ENCODE results near the gene MAGI3.

Gene MAGI3

DNA sequence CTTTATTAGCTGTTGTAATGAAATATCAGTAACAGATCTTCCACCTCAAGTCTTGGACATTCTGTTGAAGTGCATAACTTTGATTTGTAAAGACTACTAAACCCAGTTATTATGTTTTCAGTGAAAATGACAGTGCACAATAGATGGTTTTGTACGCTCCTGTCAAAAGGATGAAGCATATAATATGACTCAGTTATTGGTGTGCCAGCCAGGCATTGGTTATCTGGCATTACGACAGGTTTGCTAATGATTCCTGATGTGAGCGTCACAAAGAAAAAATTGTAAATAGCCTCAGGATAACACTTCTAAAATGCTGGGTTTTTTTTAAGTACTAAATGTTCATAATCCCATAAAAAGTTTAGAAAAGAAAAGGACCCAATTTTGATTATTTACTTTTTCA, 147.9 kb downstream of the MAGI3 start:
- H3K4ac ChIP-seq (ENCODE audit: low read depth, low read length) = no peak overlapping the region
- H3K4me3 ChIP-seq (ENCODE audit: low read depth, low read length) = no peak overlapping the region
- H2AK5ac ChIP-seq (ENCODE audit: low read length) = no peak overlapping the region
- peaks cover 6% of the 10 kb centered on the region in 2 experiments for H3K4me1 ChIP-seq (ENCODE audit: control insufficient read depth in 1 of 2, insufficient read depth in 2 of 2, low read length in 2 of 2)
- H4K12ac ChIP-seq (ENCODE audit: low read depth, low read length) = no peak overlapping the region
- WGBS (ENCODE audit: extremely low coverage, insufficient coverage, insufficient read length) = no CpG with 5 or more reads among the region's 3 CpGs
- no peaks in the 10 kb centered on the region for H3K9me3 ChIP-seq (ENCODE audit: insufficient read depth, low read depth, low read length)
- no peak overlapping the region for H3K4me2 ChIP-seq (ENCODE audit: low read length)
- H2BK5ac ChIP-seq (ENCODE audit: low read depth, low read length, poor library complexity) = no peak overlapping the region
- H3K14ac ChIP-seq (ENCODE audit: low read length) = no peak overlapping the region
- no peak overlapping the region for H2AFZ ChIP-seq (ENCODE audit: insufficient read depth, low read length, poor library complexity)
- no peak overlapping the region for H3K9ac ChIP-seq (ENCODE audit: low read length)
- peaks cover 2% of the 10 kb centered on the region for H3K79me1 ChIP-seq (ENCODE audit: low read length)
- no peak overlapping the region for H2BK12ac ChIP-seq (ENCODE audit: low read length)
- H4K91ac ChIP-seq (ENCODE audit: low read depth, low read length) = no peak overlapping the region
- no peak overlapping the region for H2BK120ac ChIP-seq (ENCODE audit: insufficient read depth, low read length, poor library complexity)
- peak in 1 of 2 donors; percentile 49 for DNase-seq
- no peak overlapping the region for H3K18ac ChIP-seq (ENCODE audit: low read length)
- no peak overlapping the region for H3K27ac ChIP-seq (ENCODE audit: low read depth, low read length)
- H3K36me3 ChIP-seq (ENCODE audit: control insufficient read depth in 1 of 2, insufficient read depth in 2 of 2, low read length in 2 of 2) = no peaks in the 10 kb centered on the region
- H3K23ac ChIP-seq (ENCODE audit: low read length) = no peak overlapping the region
- H3K79me2 ChIP-seq (ENCODE audit: control insufficient read depth, insufficient read depth, low read length, poor library complexity) = peaks cover 2% of the 10 kb centered on the region
- no peak overlapping the region for H4K8ac ChIP-seq (ENCODE audit: low read depth, low read length)
- no peaks in the 10 kb centered on the region for H3K27me3 ChIP-seq (ENCODE audit: insufficient read depth, low read length)

DNA sequence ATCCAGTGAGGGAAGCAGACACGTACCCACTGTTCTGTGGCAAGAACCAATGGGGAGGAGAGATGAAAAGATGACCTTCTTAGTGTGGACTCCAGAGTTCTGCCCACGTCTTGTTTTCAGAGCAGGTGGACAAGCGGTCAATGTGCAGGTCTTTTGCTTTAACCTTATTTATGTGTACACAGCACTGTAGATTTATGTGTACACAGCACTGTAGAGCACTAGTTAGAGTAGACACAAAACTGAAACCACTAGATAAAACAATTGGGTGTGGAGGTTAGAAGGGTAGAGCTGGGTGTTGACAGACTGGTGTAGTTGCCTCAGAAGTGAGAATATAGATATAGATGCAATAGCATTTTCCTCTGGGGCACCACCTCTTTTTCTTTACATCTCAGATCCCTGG, 150.0 kb downstream of the MAGI3 start:
- Histone ChIP-seq H3K14ac (ENCODE audit: low read length) (no peak overlapping the region), H2AFZ (ENCODE audit: insufficient read depth, low read length, poor library complexity) (no peak overlapping the region), H3K4ac (ENCODE audit: low read depth, low read length) (no peak overlapping the region), H2BK120ac (ENCODE audit: insufficient read depth, low read length, poor library complexity) (no peak overlapping the region), H3K23ac (ENCODE audit: low read length) (no peak overlapping the region), H3K18ac (ENCODE audit: low read length) (no peak overlapping the region), H3K9me3 (ENCODE audit: insufficient read depth, low read depth, low read length) (no peaks in the 10 kb centered on the region), H3K79me2 (ENCODE audit: control insufficient read depth, insufficient read depth, low read length, poor library complexity) (no peaks in the 10 kb centered on the region), H3K36me3 (ENCODE audit: control insufficient read depth in 1 of 2, insufficient read depth in 2 of 2, low read length in 2 of 2) (no peaks in the 10 kb centered on the region), H4K12ac (ENCODE audit: low read depth, low read length) (no peak overlapping the region), H3K79me1 (ENCODE audit: low read length) (no peaks in the 10 kb centered on the region), H3K4me1 (ENCODE audit: control insufficient read depth in 1 of 2, insufficient read depth in 2 of 2, low read length in 2 of 2) (peaks cover 4% of the 10 kb centered on the region in 2 experiments), H2BK5ac (ENCODE audit: low read depth, low read length, poor library complexity) (no peak overlapping the region), H3K27ac (ENCODE audit: low read depth, low read length) (no peak overlapping the region), H4K8ac (ENCODE audit: low read depth, low read length) (no peak overlapping the region), H3K9ac (ENCODE audit: low read length) (no peak overlapping the region), H3K27me3 (ENCODE audit: insufficient read depth, low read length) (no peaks in the 10 kb centered on the region), H3K4me2 (ENCODE audit: low read length) (no peak overlapping the region), H4K91ac (ENCODE audit: low read depth, low read length) (no peak overlapping the region), H3K4me3 (ENCODE audit: low read depth, low read length) (no peak overlapping the region), H2AK5ac (ENCODE audit: low read length) (no peak overlapping the region), H2BK12ac (ENCODE audit: low read length) (no peak overlapping the region)
- no CpG with 5 or more reads among the region's 3 CpGs for WGBS (ENCODE audit: extremely low coverage, insufficient coverage, insufficient read length)
- DNase-seq = no peak

DNA sequence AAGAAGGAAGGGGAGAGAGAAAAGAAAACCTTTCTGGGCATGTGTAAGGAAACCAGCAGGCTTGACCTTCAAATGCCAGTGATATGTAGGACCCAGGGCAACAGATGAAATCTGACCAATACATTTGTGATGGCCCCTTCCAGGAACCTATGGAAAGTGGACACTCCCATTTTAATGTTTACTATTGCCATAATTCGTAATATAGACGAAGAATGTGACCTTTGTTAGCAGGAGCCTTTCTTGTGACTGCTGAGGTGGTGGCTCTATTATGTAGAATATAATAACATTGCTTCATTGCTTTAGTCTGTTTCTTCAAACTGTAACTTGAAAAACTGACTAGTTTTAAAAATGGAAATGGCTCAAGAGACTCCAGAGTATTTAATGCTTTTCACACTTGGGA, 150.8 kb downstream of the MAGI3 start:
- Histone ChIP-seq H3K36me3 (ENCODE audit: control insufficient read depth in 1 of 2, insufficient read depth in 2 of 2, low read length in 2 of 2) (no peaks in the 10 kb centered on the region), H3K4me1 (ENCODE audit: control insufficient read depth in 1 of 2, insufficient read depth in 2 of 2, low read length in 2 of 2) (peaks cover 4% of the 10 kb centered on the region in 2 experiments), H3K4me2 (ENCODE audit: low read length) (no peak overlapping the region), H2AK5ac (ENCODE audit: low read length) (no peak overlapping the region), H3K9ac (ENCODE audit: low read length) (no peak overlapping the region), H3K9me3 (ENCODE audit: insufficient read depth, low read depth, low read length) (no peaks in the 10 kb centered on the region), H3K27me3 (ENCODE audit: insufficient read depth, low read length) (no peaks in the 10 kb centered on the region), H3K18ac (ENCODE audit: low read length) (no peak overlapping the region), H4K12ac (ENCODE audit: low read depth, low read length) (no peak overlapping the region), H2BK120ac (ENCODE audit: insufficient read depth, low read length, poor library complexity) (no peak overlapping the region), H2BK5ac (ENCODE audit: low read depth, low read length, poor library complexity) (no peak overlapping the region), H3K27ac (ENCODE audit: low read depth, low read length) (no peak overlapping the region), H4K8ac (ENCODE audit: low read depth, low read length) (no peak overlapping the region), H3K79me1 (ENCODE audit: low read length) (no peaks in the 10 kb centered on the region), H3K23ac (ENCODE audit: low read length) (no peak overlapping the region), H2AFZ (ENCODE audit: insufficient read depth, low read length, poor library complexity) (no peak overlapping the region), H2BK12ac (ENCODE audit: low read length) (no peak overlapping the region), H3K14ac (ENCODE audit: low read length) (no peak overlapping the region), H3K4ac (ENCODE audit: low read depth, low read length) (no peak overlapping the region), H3K4me3 (ENCODE audit: low read depth, low read length) (no peak overlapping the region), H3K79me2 (ENCODE audit: control insufficient read depth, insufficient read depth, low read length, poor library complexity) (no peaks in the 10 kb centered on the region), H4K91ac (ENCODE audit: low read depth, low read length) (no peak overlapping the region)
- DNase-seq = no peak
- no CpG with 5 or more reads among the region's 2 CpGs for WGBS (ENCODE audit: extremely low coverage, insufficient coverage, insufficient read length)

DNA sequence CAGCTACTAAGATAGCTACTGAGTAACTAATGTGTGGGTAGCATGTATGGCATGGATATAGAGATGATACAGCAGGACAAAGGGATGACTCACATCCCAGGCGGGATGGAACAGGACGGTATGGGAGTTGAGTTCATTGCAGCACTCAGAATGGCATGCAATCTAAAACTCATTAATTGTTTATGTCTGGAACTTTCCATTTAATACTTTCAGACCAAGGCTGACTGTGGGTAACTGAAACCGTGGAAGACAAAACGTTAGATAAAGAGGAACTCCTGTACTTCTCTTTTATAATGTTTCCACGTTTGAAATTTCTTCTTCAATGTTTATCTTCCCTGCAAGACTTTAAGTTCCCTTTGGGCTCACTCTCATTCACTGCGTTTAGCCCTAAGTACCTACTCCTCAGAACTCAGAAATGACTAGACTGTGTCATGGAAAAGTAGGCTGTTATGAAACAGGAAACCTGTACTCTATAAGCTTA, 151.9 kb downstream of the MAGI3 start:
- Histone ChIP-seq H4K12ac (ENCODE audit: low read depth, low read length) (no peak overlapping the region), H2AFZ (ENCODE audit: insufficient read depth, low read length, poor library complexity) (no peak overlapping the region), H3K4me2 (ENCODE audit: low read length) (no peak overlapping the region), H3K36me3 (ENCODE audit: control insufficient read depth in 1 of 2, insufficient read depth in 2 of 2, low read length in 2 of 2) (no peaks in the 10 kb centered on the region), H3K9me3 (ENCODE audit: insufficient read depth, low read depth, low read length) (no peaks in the 10 kb centered on the region), H3K14ac (ENCODE audit: low read length) (no peak overlapping the region), H3K9ac (ENCODE audit: low read length) (no peak overlapping the region), H3K27ac (ENCODE audit: low read depth, low read length) (no peak overlapping the region), H3K4me1 (ENCODE audit: control insufficient read depth in 1 of 2, insufficient read depth in 2 of 2, low read length in 2 of 2) (peaks cover 4% of the 10 kb centered on the region in 2 experiments), H2BK12ac (ENCODE audit: low read length) (no peak overlapping the region), H3K27me3 (ENCODE audit: insufficient read depth, low read length) (no peaks in the 10 kb centered on the region), H4K91ac (ENCODE audit: low read depth, low read length) (no peak overlapping the region), H2AK5ac (ENCODE audit: low read length) (no peak overlapping the region), H3K18ac (ENCODE audit: low read length) (no peak overlapping the region), H3K79me2 (ENCODE audit: control insufficient read depth, insufficient read depth, low read length, poor library complexity) (no peaks in the 10 kb centered on the region), H2BK5ac (ENCODE audit: low read depth, low read length, poor library complexity) (no peak overlapping the region), H3K4me3 (ENCODE audit: low read depth, low read length) (no peak overlapping the region), H3K23ac (ENCODE audit: low read length) (no peak overlapping the region), H4K8ac (ENCODE audit: low read depth, low read length) (no peak overlapping the region), H3K79me1 (ENCODE audit: low read length) (no peaks in the 10 kb centered on the region), H2BK120ac (ENCODE audit: insufficient read depth, low read length, poor library complexity) (no peak overlapping the region), H3K4ac (ENCODE audit: low read depth, low read length) (no peak overlapping the region)
- WGBS (ENCODE audit: extremely low coverage, insufficient coverage, insufficient read length) = no CpG with 5 or more reads among the region's 6 CpGs
- peak; percentile 30 to 49 for DNase-seq

Data from trophoblast cell (in vitro differentiated cells and primary cell).